GM18498 (cell line): ENCODE results near the gene SDS.
"Not testable (repeated sequence)": the region's sequence is repeated elsewhere in the genome, so short reads cannot be mapped to it uniquely, and the experiment has no call there.

Experiments
- ATAC-seq: cut with Tn5 transposase; IDR thresholded peaks from one replicate; pipeline ENCODE4 v1.9.1; 2021; ENCODE audit warnings: mild to moderate bottlenecking, moderate library complexity; ENCODE audit not compliant: unreplicated experiment

The SDS gene

DNA sequence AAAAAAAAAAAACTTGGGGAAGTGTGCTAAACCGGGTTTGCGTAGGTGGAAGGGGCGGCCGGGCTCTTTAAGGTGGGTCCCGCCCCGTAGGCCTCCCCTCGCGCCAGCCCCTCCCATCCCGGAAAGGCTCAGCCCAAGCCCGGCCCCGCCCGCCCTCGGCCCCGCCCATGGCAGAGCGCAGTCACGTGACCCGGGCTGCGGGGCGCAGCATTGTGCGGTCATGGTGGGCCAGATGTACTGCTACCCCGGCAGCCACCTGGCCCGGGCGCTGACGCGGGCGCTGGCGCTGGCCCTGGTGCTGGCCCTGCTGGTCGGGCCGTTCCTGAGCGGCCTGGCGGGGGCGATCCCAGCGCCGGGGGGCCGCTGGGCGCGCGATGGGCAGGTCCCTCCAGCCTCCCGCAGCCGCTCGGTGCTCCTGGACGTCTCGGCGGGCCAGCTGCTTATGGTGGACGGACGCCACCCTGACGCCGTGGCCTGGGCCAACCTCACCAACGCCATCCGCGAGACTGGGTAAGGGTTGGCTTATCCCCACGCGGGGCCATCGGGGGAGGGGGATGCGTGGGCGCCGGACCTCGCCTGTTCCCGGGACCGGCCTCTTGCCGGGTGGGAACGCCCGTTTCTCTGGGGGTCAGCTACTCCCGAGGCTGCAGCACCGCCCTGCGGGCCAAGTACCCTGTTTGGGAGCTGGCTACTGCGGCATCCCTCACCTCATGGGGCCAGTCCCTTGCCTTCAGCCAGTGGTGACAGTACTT lies 45.1 kb downstream of the SDS start, which contains the start of gene PLBD2:
PLBD2 (plus strand) TSS at position 207 of the 752 bp plus-strand sequence; CDS start at position 221, 14 bp downstream.
- peak; percentile 95 for ATAC-seq

DNA sequence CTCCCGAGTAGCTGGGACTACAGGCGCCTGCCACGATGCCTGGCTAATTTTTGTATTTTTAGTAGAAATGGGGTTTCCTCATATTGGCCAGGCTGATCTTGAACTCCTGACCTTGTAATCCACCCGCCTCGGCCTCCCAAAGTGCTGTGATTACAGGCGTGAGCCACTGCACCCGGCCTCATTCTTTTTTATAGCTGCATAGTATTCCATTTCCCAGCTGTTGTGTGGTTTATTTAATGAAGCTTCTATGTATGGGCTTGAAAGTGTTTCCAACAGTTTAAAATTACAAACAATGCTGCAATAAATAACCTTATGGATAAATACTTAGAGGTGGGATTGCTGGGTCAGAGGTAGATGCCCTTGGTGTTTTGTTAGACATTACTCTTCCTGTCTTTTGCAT lies 49.5 kb downstream of the SDS start:
- not testable (repeated sequence) for ATAC-seq

DNA sequence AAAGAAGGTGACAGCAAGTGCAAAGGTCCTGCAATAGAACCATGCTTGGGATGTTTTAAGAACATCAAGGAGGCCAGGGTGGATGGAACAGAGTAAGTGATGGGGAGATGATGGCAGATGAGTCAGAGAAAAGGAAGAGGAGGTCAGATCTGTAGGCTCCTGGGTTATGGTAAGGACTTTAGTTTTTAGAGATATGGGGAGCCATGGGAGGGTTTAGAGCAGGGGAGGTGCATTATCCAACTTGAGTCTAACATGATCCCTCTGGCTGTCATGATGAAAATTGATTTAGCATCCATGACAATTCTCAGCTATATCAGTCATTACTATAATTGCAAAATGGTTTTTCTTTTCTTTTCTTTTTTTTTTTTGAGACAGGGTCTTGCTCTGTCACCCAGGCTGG lies 52.6 kb downstream of the SDS start:
- ATAC-seq: no peak

DNA sequence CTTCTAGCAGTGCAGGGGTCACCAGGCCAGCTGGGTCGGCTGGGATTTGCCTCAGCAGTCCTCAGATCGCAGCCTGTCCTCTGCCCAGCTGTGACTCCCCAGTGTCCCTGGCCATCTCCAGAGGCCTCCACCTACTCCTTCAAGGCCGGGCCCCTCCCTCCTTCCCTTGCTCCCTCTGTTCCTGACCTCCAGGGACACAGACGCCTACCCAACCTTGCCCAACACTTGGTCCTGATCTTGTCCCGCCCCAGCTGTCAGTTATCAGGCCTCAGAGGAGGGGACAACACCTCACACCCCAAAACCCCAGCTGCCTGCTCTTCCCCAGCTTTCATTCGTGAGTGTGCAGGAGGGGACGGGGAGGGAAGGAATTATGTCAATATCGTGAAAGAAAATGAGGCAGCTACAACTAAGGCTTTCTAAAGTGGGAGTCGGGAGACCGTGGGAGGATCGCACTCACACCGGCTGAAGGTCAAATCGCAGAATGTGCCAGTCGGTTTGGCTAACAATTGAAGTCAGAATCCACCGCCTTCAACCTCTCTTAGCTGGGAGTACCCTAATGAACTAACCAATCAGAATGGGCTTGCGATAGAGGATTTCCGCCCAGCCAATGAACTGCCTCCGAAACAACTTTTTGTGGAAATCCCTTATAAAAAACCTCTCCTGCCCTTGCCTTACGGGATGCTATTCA lies 54.7 kb downstream of the SDS start:
- no peak for ATAC-seq

DNA sequence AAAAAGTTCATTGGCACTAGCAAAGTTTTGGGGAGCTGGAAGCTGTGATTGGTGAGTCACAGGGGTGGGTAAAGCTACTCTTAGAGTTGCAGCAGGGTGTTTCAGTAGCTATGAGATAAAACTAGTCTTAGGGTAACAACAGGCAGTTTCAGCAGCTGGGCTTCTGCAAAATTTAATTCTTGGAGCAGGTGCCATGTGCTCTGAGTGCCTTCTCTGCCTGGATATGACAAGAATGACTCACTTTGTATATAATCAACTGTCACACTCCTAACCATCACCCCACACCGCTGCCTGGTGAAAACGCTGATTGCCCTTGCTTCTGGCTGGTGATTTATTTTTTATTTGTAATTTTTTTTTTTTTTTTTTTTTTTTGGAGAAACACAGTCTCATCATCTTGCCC lies 55.8 kb downstream of the SDS start:
- ATAC-seq: no peak

DNA sequence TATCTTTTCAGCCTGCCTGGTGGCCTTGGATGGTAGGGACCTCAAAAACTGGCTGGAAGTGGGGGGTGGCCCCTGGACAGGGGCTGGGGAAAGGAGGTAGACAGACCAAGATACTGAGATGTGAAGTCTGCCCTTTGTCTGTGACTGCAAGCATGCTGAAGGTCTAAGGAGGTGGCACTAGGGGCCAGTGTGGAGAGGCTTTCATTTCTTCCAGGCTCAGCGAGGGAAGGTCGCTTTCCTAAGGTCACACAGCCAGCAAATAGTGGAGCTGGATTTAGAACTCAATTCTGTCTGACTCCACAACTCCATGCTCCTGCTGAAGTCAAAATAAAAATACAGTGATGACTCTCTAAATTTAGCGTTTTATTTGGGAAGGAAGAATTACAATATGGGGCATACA lies 56.6 kb downstream of the SDS start:
- ATAC-seq: no peak

DNA sequence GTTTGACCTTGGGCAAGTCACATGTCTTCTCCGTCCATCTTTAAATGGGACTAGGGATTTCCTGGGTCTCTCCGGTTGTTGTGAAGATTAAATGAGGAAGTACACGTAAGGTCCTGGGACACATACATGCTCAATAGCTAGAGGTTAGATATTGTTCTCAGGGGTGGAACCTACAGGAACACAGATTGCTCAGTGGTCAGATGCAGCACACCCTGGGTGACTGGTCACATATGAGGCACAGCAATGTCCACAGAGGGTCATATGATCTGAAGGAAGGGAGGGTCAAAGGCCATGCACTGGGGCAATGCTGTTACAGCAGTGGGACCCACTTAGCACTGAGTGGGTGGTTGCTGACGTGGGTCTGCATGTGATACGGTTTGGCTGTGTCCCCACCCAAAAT lies 57.3 kb downstream of the SDS start:
- no peak for ATAC-seq

DNA sequence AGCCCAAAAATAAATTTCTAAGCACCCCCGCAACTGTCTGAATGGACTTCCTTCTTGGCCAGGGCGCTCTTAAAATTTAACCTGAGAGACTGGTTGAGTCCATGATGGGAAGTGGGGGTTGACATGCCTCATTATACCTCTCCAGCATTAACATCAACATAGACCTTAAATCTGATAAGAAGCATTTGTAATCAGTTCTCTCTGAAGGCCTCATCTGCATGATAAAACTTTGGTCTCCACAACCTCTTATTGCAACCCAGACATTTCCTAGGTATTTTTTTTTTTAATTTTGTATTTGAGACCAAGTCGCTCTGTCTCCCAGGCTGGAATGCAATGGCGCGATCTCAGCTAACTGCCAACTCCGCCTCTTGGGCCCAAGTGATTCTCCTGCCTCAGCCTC lies 58.4 kb downstream of the SDS start:
- no peak for ATAC-seq
